ENCODE results near the gene CPNE7. TPM values are rescaled to one million over a fixed set of nuclear protein-coding genes. Genes with fewer than 3 reads are reported as not detected.

The CPNE7 gene
- total RNA-seq, 1 donor from 2014 or later = 21.1 TPM

GRCh38 chr16:89540557-89540956 lies 35.0 kb upstream of the CPNE7 start:
- DNase-seq (ENCODE audit: low spot score) = no peak
- Histone ChIP-seq H2AFZ (replicated peaks) (no peak overlapping the region), H3K27ac (no peak overlapping the region), H3K36me3 (no peaks in the 10 kb centered on the region), H4K20me1 (ENCODE audit: low read depth) (no peaks in the 10 kb centered on the region), H3K4me1 (no peaks in the 10 kb centered on the region), H3K4me3 (no peak overlapping the region), H3F3A (ENCODE audit: low read depth) (no peaks in the 10 kb centered on the region), H3K79me2 (ENCODE audit: low read depth) (no peaks in the 10 kb centered on the region), H3K4me2 (no peak overlapping the region), H3K27me3 (no peaks in the 10 kb centered on the region), H3K9me3 (ENCODE audit: low read depth) (no peaks in the 10 kb centered on the region), H3K9ac (no peak overlapping the region)
- peaks cover 12% of the 10 kb centered on the region for H3K36me3 Mint-ChIP-seq
- H3K27me3 Mint-ChIP-seq (ENCODE audit: insufficient read depth, low read depth) = peaks cover 4% of the 10 kb centered on the region
- no peak overlapping the region for H3K27ac Mint-ChIP-seq
- no peaks in the 10 kb centered on the region for H3K4me1 Mint-ChIP-seq
- no peak overlapping the region for H3K4me3 Mint-ChIP-seq
- no peaks in the 10 kb centered on the region for H3K9me3 Mint-ChIP-seq
- TF ChIP-seq CTCF (IDR thresholded peaks at IDR 0.05) = no peak
- TF ChIP-seq EZH2 (IDR thresholded peaks at IDR 0.05) = no peak
- no peak for TF ChIP-seq EZH2phosphoT487 (IDR thresholded peaks at IDR 0.05)

DNA sequence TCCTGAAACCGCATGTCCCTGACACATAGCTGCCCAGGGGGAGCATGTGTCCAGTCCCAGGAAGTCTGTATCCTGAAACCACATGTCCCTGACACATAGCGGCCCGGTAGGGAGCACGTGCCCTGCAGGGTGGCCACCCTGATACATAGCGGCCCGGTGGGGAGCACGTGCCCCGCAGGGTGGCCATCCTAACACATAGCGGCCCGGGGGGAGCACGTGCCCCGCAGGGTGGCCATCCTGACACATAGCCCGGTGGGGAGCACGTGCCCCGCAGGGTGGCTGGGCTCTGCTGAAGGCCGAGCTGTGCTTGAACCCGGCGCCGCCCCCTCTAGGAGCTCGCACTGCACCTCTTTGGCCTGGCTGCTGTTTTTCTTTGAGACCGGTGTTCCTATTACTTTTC lies 33.8 kb upstream of the CPNE7 start:
- Histone ChIP-seq H3K9me3 (ENCODE audit: low read depth) (no peaks in the 10 kb centered on the region), H3K27ac (no peak overlapping the region), H3K79me2 (ENCODE audit: low read depth) (no peaks in the 10 kb centered on the region), H3K4me2 (no peak overlapping the region), H3K9ac (no peak overlapping the region), H3F3A (ENCODE audit: low read depth) (no peaks in the 10 kb centered on the region), H4K20me1 (ENCODE audit: low read depth) (no peaks in the 10 kb centered on the region), H3K36me3 (no peaks in the 10 kb centered on the region), H2AFZ (replicated peaks) (no peak overlapping the region), H3K27me3 (no peaks in the 10 kb centered on the region), H3K4me3 (no peak overlapping the region), H3K4me1 (no peaks in the 10 kb centered on the region)
- H3K4me3 Mint-ChIP-seq = no peak overlapping the region
- H3K9me3 Mint-ChIP-seq = no peaks in the 10 kb centered on the region
- peaks cover 4% of the 10 kb centered on the region for H3K27me3 Mint-ChIP-seq (ENCODE audit: insufficient read depth, low read depth)
- no peak overlapping the region for H3K27ac Mint-ChIP-seq
- DNase-seq (ENCODE audit: low spot score) = no peak
- no peak for TF ChIP-seq EZH2phosphoT487 (IDR thresholded peaks at IDR 0.05)
- no peak for TF ChIP-seq CTCF (IDR thresholded peaks at IDR 0.05)
- TF ChIP-seq EZH2 (IDR thresholded peaks at IDR 0.05) = no peak
- H3K36me3 Mint-ChIP-seq = peaks cover 11% of the 10 kb centered on the region
- H3K4me1 Mint-ChIP-seq = no peaks in the 10 kb centered on the region

DNA sequence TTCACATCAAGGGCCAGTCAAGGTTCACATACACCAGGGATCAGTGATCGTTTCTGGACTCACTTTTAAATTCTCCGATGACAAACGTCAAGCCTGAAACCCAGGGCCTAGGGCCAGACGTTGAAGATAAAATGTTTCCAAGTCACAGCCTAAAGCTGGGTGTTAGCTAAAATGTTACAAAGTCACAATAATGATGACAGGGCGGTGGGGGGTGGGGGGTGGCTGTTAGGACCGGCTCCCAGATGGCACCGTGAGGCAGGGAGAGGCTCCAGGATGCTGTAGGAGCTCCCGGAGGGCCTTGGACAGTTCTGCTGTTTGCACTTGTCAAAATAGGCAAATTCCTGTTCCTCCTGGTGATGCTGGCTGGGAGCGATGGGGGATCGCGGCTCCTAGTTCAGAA lies 31.4 kb upstream of the CPNE7 start:
- H3K79me2 ChIP-seq (ENCODE audit: low read depth) = no peaks in the 10 kb centered on the region
- no peak overlapping the region for H3K9ac ChIP-seq
- no peaks in the 10 kb centered on the region for H3F3A ChIP-seq (ENCODE audit: low read depth)
- H4K20me1 ChIP-seq (ENCODE audit: low read depth) = no peaks in the 10 kb centered on the region
- Mint-ChIP-seq H3K36me3 (peaks cover 13% of the 10 kb centered on the region), H3K4me1 (no peaks in the 10 kb centered on the region), H3K9me3 (no peaks in the 10 kb centered on the region), H3K4me3 (no peak overlapping the region), H3K27me3 (ENCODE audit: insufficient read depth, low read depth) (peaks cover 9% of the 10 kb centered on the region), H3K27ac (no peak overlapping the region)
- H3K27me3 ChIP-seq = no peaks in the 10 kb centered on the region
- no peaks in the 10 kb centered on the region for H3K4me1 ChIP-seq
- H3K36me3 ChIP-seq = no peaks in the 10 kb centered on the region
- H2AFZ ChIP-seq (replicated peaks) = no peak overlapping the region
- DNase-seq (ENCODE audit: low spot score) = no peak
- no peak overlapping the region for H3K4me3 ChIP-seq
- H3K4me2 ChIP-seq = no peak overlapping the region
- H3K9me3 ChIP-seq (ENCODE audit: low read depth) = no peaks in the 10 kb centered on the region
- TF ChIP-seq EZH2phosphoT487 (IDR thresholded peaks at IDR 0.05) (no peak), CTCF (IDR thresholded peaks at IDR 0.05) (no peak), EZH2 (IDR thresholded peaks at IDR 0.05) (no peak)
- no peak overlapping the region for H3K27ac ChIP-seq

GRCh38 chr16:89544713-89545043 lies 30.9 kb upstream of the CPNE7 start:
- H3K27ac ChIP-seq = no peak overlapping the region
- no peaks in the 10 kb centered on the region for H3F3A ChIP-seq (ENCODE audit: low read depth)
- no peaks in the 10 kb centered on the region for H3K79me2 ChIP-seq (ENCODE audit: low read depth)
- Mint-ChIP-seq H3K9me3 (no peaks in the 10 kb centered on the region), H3K4me3 (no peak overlapping the region), H3K4me1 (no peaks in the 10 kb centered on the region), H3K36me3 (peaks cover 14% of the 10 kb centered on the region), H3K27me3 (ENCODE audit: insufficient read depth, low read depth) (peaks cover 9% of the 10 kb centered on the region), H3K27ac (no peak overlapping the region)
- no peak for DNase-seq (ENCODE audit: low spot score)
- no peak overlapping the region for H2AFZ ChIP-seq (replicated peaks)
- H3K4me1 ChIP-seq = no peaks in the 10 kb centered on the region
- H4K20me1 ChIP-seq (ENCODE audit: low read depth) = no peaks in the 10 kb centered on the region
- no peak for TF ChIP-seq CTCF (IDR thresholded peaks at IDR 0.05)
- no peak for TF ChIP-seq EZH2phosphoT487 (IDR thresholded peaks at IDR 0.05)
- TF ChIP-seq EZH2 (IDR thresholded peaks at IDR 0.05) = no peak
- no peak overlapping the region for H3K4me3 ChIP-seq
- H3K4me2 ChIP-seq = no peak overlapping the region
- H3K9ac ChIP-seq = no peak overlapping the region
- no peaks in the 10 kb centered on the region for H3K27me3 ChIP-seq
- H3K9me3 ChIP-seq (ENCODE audit: low read depth) = no peaks in the 10 kb centered on the region
- H3K36me3 ChIP-seq = no peaks in the 10 kb centered on the region
